HG03558 (cell line): ENCODE results near the gene PALM3.

Experiments
- ATAC-seq: cut with Tn5 transposase; IDR thresholded peaks from one replicate; pipeline ENCODE4 v1.9.1; 2021; ENCODE audit warnings: moderate number of reproducible peaks; ENCODE audit not compliant: unreplicated experiment; ENCODE audit errors: extremely low read depth

The PALM3 gene, protein sequence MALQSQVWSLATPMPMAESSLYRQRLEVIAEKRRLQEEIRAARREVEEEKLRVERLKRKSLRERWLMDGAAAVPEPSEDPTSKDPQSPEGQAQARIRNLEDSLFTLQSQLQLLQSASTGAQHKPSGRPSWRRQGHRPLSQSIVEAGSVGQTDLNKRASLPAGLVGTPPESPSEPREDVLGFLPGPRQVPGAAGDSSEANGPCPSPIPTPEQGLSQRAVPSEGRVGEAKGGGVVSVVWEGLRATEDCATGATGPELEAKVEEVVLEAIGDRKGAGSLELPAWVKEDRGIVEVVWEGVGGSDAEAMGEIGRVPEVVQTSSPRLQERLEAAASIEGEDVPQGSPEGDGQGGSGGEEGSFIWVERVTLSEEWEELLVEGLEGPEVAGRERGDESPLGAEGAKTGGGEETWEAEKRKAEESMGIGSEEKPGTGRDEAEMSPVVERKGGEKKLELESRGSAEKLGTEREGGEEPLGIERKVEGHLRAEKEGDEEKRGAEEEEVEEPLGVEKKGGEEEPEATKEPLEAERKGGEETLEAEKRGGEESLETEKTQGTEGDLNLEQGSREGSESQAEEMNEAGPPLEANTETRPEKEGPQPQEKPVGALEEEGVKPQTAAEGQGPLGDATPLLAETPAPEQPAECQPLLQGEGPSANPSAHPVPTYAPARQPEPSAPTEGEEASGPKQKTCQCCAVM

DNA sequence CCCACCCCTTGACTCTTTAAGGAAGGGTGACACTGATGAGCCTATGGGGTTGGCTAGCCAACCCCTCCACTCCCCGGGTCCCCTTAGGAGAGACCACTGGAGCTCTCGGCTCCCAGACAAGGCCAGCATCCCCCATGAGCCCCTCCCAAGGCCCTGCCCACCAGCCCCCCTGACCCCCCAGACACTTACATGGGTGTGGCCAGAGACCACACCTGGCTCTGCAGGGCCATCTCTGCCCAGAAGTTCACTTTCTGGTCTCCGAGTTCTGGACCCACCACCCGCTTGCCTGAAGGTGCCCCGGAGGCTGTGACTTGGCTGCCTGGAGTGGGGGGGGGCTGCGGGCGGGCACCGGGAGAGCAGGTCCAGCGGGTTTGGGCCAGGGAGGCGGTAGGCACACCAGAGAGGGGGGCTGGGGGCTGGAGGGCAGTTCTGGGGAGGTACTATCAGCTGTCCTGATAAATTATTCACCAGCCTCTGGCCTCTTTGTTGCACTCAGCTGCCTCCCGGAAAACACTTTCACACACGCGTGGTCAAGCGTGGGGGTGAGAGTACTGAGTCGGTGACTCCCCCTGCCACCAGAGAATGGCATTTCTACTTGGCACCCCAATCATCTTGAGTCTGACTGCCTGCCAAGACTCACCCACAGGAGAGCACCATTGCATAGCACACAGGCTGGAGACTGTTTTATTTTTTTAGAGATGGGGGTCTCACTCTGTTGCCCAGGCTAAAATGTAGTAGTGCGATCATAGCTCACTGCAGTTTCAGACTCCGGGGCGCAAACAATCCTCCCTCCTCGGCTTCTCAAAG is at the start of gene PALM3:
Gene PALM3 (minus strand): TSS at position 326 of the 807 bp plus-strand sequence. CDS start 96 bp downstream, at position 230.
- ATAC-seq, result no peak

DNA sequence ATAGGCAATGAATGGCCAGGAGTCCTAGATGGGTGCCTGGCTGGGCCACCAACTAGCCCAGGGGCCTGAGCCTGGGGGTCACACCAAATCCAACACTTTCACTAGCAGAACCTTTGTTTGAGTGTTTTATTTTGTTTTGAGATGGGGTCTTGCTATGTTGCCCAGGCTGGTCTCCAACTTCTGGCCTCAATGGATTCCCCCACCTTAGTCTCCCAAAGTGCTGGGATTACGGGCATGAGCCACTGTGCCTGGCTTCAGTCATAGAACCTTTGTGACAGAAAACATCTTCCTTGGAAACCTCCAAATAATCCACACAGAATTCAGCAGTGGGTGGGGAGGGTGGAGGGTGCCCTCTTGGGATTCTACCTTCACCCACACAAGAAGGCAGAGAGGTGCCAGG is 49.6 kb upstream of the PALM3 start:
- ATAC-seq, result no peak

DNA sequence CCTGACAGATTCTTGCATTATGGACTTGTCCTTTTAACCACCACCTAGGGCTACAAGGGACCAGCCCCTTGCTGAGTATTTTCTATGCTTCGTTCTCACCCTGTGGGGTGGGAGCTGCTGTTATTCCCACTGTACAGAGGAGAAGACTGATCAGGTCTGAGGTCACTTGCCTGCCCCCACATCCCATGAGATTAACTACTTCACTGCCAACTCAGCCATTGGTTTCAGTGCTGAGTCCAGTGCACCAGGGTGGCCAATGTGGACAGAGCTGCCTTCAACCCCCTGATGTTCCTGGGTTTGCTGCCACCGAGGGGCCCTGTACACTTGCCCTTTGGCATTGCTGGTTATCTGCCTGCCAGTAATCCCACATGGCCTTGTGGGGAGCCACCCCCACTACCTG is 48.8 kb upstream of the PALM3 start:
- ATAC-seq, result no peak

DNA sequence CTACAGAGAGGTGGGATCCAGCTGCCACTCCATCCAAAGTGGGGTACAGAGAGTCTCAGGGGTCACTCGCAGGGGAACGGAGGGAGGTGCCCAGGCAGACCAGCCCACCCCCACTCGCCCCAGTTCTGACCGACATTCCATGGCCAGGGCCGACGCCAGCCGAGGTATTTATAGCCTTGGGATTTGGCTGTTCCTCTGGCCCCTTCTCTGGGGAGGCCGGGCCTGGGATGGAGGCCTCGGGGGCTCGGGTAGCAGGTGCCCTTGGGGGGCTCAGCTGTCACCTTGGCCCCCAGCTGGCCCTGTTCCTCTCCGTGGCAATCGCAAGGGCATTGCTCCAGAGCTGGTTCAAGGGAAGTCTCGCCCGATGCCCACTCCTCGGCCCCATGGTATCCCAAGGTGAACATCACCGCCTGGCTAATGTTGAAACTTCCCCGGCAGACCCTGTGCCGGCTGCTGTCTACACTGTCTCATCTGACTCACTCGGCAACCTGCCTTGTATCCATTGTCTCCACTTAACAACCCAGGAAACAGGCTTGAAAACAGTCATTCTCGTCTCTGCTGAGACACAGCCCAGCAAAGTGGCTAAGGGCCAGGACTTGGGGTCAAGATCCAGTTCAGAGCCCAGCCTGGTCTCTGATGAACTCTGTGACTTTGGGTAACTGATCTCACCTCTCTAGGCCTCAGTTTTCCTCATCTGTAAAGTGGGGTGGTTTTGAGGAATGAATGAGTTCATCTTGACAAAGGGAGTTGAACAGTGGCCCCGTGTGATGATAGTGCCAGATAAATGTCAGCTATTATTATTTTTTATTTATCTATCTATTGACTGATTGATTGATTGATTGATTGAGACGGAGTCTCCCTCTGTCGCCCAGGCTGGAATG is 45.9 kb upstream of the PALM3 start:
- no peak for ATAC-seq

DNA sequence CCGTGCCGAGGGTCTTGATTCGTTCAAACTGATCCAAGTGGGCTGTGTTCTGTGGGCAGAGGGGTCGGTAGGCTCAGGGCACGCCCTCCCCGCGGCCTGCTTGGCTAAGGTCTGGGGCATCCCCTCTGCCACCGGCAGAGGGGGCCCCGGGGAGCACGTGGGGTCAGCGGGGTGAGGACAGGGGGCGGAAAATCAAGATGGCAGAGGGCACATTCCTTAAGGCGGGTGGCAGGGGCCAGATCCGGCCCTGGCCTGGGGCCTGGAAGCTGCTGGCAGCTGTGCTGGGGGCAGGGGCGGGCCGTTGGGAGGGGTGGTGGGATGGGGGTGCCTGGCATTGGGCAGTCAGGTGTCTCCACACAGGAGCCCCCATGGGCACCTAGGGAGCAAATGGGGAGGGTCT is 45.0 kb upstream of the PALM3 start:
- no peak for ATAC-seq

DNA sequence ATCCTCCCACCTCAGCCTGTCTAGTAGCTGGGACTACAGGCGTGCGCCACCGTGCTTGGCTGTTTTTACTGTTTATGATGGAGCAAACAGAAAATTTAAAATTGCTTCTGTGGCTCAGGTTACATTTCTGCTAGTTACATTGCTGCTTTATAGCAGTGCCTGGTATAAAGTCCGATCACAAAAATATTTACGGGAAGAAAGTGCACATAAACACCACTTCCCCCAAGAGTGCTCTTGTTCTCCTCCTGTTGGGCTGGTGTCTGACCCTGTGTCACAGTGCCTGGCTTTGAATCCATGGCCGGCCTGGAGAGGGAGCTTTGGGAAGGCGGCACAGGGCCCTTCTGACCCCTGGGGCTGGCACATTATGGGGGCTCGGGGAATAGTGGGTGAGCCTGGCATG is 43.8 kb upstream of the PALM3 start:
- ATAC-seq, result no peak

DNA sequence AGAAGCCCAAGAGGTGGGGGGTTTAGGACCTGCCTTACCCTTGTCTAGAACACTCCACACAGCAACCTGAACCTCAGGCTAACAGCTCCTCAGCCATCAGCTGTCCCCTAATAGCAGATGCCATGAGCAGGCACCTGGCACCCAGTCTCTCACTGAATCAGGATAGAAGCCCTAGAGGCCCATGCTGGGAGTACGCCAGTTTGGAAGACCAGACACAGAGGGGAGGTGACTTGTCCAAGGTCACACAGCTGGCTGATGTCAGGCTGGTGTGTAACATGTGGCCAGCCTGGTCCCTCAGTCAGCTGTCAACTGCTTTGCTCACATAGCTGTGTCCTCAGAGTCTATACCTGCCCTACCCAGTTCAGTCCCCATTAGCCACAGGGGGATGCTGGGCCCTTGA is 41.4 kb upstream of the PALM3 start:
- ATAC-seq, result no peak

DNA sequence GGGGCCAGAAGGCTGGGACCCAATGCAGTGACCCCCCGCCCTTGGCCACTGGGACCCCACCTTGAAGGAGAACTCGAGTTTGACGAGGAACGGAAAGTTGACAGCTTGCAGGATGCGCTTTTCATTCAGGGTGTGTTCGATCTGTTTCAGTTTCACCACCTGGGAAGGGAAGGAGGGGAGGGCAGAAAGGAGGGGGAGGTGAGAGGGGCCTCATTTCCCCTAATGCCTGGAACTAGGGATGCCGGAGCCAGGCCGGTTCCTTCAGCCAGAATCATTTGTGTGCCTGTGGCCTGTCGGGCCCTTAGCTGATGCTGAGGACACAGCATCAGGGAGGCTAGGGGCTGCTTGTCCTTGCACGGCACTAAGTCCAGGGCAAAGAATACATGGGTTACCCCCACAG is 40.9 kb upstream of the PALM3 start:
- ATAC-seq, result no peak

DNA sequence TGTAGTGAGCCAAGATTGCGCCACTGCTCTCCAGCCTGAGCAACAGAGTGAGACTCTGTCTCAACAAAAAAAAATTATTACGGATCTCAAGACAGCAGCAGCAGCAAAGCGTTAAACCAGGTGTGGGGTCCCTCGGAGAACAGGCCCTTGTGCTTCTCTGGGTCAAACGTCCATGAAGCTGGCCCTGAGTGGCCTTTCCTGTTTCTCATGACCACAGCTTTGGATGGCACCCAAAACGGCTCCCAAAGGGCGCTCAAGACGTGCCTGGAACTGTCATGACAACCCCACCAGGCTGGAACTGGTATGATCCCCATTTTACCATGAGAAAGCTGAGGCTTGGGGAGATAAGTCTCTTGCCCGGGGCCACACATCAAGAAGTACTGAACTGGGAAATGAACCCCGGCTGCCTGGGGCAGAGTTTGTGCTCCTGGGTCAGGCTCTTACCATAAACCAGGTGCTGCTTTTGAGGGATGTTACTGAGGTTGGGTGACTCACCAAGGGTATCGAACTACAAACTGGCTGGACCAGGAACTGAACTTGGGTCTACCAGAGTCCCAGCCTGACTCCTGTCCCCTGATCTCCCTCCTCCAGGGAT is 40.3 kb upstream of the PALM3 start:
- no peak for ATAC-seq

DNA sequence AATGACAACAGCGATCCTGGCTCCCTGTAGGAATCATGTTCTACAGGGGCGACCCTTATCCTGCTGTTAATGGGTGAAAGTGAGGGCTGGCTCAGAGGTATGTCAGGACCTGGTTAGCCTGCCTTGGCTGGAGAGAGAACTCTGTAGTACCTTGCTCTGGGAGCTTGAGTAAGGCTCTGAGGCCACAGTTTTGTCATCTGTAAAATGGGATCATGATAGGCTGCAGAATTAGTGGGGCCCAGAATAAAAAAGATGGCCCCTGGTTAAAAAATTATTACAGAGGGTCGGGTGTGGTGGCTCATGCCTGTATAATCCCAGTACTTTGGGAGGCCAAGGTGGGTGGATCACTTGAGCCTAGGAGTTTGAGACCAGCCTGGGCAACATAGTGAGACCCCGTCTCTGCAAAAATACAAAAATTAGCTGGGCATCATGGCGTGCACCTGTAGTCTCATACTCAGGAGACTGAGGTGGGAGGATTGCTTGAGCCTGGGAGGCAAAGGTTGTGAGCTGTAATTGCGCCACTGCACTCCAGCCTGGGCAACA is 39.2 kb upstream of the PALM3 start:
- no peak for ATAC-seq

DNA sequence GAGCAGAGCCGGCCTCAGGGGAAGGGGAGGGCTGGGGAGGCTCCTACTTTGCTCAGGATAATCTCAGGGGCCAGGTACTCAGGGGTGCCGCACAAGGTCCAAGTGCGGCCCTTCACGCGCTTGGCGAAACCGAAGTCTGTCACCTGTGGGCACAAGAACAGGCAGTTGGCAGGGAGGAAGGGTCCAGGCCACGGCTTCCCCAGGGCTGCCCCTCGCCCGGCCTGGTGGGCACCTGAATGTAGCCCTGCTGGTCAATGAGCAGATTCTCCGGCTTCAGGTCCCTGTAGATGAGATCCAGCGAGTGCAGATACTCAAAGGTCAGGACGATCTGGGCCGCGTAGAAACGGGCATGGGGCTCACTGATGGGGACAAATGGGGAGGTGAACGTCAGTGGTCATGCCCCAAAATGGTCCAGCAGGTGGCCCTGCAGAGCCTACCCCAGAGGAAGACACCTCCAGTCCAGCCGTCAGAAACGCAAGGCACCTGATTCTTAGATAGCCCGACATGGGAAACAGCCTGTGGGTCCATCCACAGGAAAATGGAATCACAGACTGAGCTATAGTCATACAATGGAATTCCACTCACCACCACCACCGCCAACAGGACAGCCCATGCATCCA is 35.8 kb upstream of the PALM3 start:
- ATAC-seq, result no peak

DNA sequence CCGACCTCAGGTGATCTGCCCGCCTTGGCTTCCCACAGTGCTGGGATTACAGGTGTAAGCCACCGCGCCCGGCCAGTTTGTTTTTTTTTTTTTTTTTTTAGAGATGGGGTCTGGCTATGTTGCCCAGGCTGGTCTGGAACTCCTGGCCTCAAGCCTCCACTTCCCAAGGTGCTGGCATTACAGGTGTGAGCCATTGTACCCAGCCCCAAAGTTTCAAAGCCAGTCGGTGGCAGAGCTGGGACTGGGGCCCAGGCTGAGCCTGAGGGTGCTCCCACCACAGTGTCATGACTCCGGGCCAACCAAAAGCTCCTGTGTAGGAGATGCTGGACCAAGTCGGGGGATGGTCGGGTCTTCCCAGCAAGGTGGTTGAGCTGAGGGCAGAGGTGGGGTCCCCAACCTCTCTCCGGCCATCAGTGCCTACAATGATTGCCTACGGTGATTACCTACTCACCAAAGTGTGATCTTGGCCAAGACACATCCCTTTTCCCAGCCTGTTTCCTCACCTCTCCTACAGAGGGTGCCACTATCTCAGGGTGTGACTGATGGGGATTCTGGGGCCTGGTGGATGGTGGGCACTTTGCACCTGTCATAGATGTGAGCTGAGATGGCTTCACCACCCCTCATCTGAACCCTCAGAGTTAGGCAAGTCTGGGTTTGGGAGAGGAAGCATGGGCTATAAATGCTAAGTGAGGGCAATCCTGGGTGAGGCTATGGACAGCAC is 34.6 kb upstream of the PALM3 start:
- ATAC-seq, result no peak

DNA sequence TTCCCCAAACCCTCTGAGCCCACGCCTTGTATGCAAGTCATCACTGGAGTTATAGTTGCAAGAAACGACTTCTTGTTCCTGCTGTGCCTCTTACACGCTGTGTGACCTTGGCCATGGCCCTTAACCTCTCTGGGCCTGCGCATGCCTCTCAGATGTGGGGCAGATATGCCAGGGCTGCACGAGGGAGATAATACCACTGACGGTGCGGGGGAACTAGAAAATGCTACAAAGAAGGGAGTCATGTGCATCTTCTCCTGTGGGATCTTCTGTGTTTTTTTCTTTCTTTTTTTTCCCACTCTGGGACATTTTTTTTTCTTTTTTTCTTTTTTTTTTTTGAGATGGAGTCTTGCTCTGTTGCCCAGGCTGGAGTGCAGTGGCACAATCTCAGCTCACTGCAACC is 33.0 kb upstream of the PALM3 start:
- no peak for ATAC-seq

DNA sequence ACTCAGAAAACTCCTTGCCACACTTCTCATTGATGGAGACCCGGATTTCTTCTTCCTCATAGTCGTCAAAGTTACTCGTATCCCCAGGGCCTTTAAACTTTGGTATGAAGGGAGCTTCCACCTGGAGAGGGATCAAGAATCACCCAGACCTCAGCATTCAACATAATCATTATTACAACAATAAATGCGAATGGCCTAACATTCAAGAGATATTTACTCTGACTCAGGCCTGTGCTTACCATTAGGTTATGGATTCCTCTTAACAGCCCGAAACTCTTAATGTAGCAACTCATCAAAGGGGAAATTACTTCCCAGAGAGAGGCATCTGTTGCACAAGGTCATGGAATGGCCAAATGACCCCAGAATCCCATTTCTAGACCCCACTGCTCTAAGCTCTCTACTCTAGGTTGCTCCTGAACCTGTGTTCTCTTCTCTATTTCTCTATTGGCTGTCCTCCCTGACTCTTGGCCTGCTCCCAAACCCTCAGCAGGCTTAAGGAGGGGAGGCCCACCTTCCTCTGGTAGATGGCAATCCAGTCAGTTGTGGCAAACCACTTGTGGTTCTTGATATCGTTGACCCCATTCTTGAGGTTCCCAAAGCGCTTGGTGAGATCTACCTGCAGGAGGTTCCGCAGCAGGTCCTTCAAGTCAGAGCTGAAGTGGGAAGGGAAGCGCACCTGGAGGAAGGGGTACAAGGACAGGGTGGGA is 31.4 kb upstream of the PALM3 start:
- ATAC-seq, result no peak

DNA sequence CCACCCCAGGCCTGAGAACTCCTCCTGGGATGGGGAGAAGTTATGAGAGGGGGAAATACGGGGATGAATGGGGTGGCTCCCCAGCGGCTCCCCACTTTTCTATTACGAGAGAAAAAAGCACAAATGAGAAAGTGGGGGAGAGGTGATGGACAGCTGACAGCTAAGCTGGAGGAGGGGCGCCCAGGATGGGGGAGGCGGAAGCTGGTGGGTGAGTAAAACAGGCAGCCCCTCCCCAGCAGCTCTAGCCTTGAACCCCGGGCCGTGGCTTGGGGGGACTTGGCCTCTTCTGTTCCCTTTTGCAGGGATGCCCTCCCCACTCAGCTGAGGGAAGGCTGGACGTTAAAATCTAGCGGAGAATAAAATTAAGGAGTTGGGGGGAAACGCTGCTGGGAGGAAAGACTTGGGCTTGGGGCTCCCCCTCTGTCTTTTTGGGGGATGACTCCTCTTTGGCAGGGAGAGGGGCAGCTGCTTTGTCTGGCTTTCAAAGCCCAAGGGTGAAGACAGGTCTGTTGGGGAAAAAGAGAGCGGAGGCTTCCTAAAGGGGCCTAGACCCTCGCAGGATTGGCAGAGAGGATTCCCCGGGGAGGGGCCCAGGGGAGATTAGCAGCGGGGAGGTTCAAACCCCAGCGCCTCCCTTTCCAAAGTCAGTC is 30.1 kb upstream of the PALM3 start:
- ATAC-seq, result no peak

DNA sequence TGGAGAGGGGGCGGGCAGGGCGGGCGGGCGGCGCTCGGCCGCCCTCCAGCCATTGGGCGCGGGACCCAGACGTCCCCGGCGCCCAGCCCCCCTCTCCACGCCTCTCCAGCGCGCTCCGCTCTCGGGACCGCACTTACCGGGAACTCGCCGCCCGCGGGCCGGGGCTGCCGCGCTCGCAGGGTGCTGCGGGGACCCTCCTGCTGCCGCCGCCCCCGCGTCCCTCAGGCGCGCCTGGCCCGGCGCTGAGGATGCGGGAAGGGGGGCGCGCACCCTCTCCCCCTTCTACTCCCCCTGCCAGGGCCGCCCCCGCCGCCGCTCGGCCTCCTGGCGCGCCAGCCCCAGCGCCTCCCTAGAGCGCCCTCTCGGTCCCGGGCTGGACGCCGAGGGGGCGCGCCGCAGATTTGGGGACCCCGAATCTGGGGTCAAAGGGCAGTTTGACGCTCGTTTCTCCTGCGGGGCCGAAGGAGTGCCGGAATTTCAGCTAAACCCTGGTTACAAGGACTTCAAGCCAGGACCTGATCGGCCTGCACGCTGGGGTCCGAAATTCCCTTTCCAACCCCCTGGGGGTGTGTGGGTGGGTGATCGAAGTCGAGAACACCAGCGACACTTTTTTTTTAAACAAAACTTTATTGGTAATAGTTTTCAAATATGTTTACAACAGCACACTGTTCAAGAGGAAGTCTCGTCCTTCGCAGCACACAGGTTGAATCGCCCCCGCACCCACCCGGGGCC is 29.4 kb upstream of the PALM3 start:
- ATAC-seq, result no peak
